HG02759 (cell line): Measurements from ENCODE around the gene MINAR1.
"Not testable (repeated sequence)": the region's sequence is repeated elsewhere in the genome, so short reads cannot be mapped to it uniquely, and the experiment has no call there.

Experiments
- ATAC-seq: cut with Tn5 transposase; IDR thresholded peaks from one replicate; pipeline ENCODE4 v1.9.1; 2021; ENCODE audit warnings: mild to moderate bottlenecking, moderate library complexity; ENCODE audit not compliant: unreplicated experiment

MINAR1 gene

GRCh38 chr15:79431636-79432344, at the start of gene MINAR1:
TSS of gene MINAR1 (plus strand) at chr15:79432336. CDS start at chr15:79456148, 23,812 bp downstream.
- no peak for ATAC-seq

GRCh38 chr15:79394231-79394630, 37.9 kb upstream of the MINAR1 start:
- no peak for ATAC-seq

- ATAC-seq = no peak
These were observed 35.3 kb upstream of the MINAR1 start for GRCh38 chr15:79396850-79397249.

GRCh38 chr15:79397269-79397910, 34.7 kb upstream of the MINAR1 start:
- ATAC-seq = no peak

- no peak for ATAC-seq
These were observed 32.5 kb upstream of the MINAR1 start for GRCh38 chr15:79399606-79400005.

- no peak for ATAC-seq
These were observed 31.5 kb upstream of the MINAR1 start for GRCh38 chr15:79400650-79401049.

- no peak for ATAC-seq
These were observed 30.8 kb upstream of the MINAR1 start for GRCh38 chr15:79401301-79401700.

GRCh38 chr15:79402136-79402535, 30.0 kb upstream of the MINAR1 start:
- no peak for ATAC-seq

- no peak for ATAC-seq
These were observed 28.6 kb upstream of the MINAR1 start for GRCh38 chr15:79403501-79403900.

GRCh38 chr15:79406210-79406609, 25.9 kb upstream of the MINAR1 start:
- ATAC-seq = no peak

GRCh38 chr15:79408041-79408440, 24.1 kb upstream of the MINAR1 start:
- ATAC-seq = no peak

GRCh38 chr15:79410237-79410636, 21.9 kb upstream of the MINAR1 start:
- ATAC-seq = no peak

- no peak for ATAC-seq
These were observed 20.1 kb upstream of the MINAR1 start for GRCh38 chr15:79412010-79412409.

- no peak for ATAC-seq
These were observed 19.7 kb upstream of the MINAR1 start for GRCh38 chr15:79412429-79412828.

- no peak for ATAC-seq
These were observed 15.3 kb upstream of the MINAR1 start for GRCh38 chr15:79416876-79417275.

- ATAC-seq = no peak
These were observed 13.3 kb upstream of the MINAR1 start for GRCh38 chr15:79418693-79419279.

GRCh38 chr15:79425591-79426295, 6.4 kb upstream of the MINAR1 start:
- no peak for ATAC-seq

GRCh38 chr15:79426899-79427298, 5.2 kb upstream of the MINAR1 start:
- not testable (repeated sequence) for ATAC-seq

GRCh38 chr15:79427781-79428598, 4.1 kb upstream of the MINAR1 start:
- no peak for ATAC-seq

- no peak for ATAC-seq
These were observed 1.1 kb upstream of the MINAR1 start for GRCh38 chr15:79430901-79431635.
